Natural killer cell treated with Interleukin-12 subunit alpha and Interleukin-12 subunit beta and Interleukin-15 and Interleukin-18, amount 100 ng/mL, for 72 hours (primary cell): ENCODE results near the gene FLACC1. TPM values are rescaled to one million over a fixed set of nuclear protein-coding genes. Genes with fewer than 3 reads are reported as not detected.

Experiments
- ATAC-seq, 2 donors: fragments of 150-1000 bp; cut with Tn5 transposase in 1 of 2; sonication (Bioruptor Pico), chemical (Tn5 transposase) in 1 of 2; 2 replicates each; pipeline ENCODE4 v1.10.0; 2021
- DNase-seq: peaks from one replicate; pipeline ENCODE4 v3.0.0; 2022; ENCODE audit warnings: low spot score
- H3K27ac Mint-ChIP-seq, 2 donors: 1 replicate in 1 of 2; 2 replicates in 1 of 2; pipeline ENCODE4 v1.8.0; 2022; ENCODE audit warnings: mixed read lengths in 2 of 2, mild to moderate bottlenecking in 1 of 2, moderate library complexity in 1 of 2
- H3K27me3 Mint-ChIP-seq, 2 donors: 1 replicate in 1 of 2; 2 replicates in 1 of 2; pipeline ENCODE4 v1.8.0; 2022; ENCODE audit warnings: mixed read lengths in 2 of 2
- H3K36me3 Mint-ChIP-seq: one replicate; pipeline ENCODE4 v1.8.0; 2022; ENCODE audit warnings: mixed read lengths
- H3K4me1 Mint-ChIP-seq, 2 donors: 1 replicate in 1 of 2; 2 replicates in 1 of 2; pipeline ENCODE4 v1.8.0; 2022; ENCODE audit warnings: low read depth in 2 of 2, mixed read lengths in 2 of 2, mild to moderate bottlenecking in 1 of 2
- H3K4me3 Mint-ChIP-seq: one replicate; pipeline ENCODE4 v1.8.0; 2022; ENCODE audit warnings: mixed read lengths
- H3K9me3 Mint-ChIP-seq: 2 replicates; pipeline ENCODE4 v1.8.0; 2022; ENCODE audit warnings: mixed read lengths
- total RNA-seq, 2 donors: library from RNA; stranded (reverse); gene quantifications; one replicate each; pipeline ENCODE4 v1.2.3, GENCODE V29; 2022

FLACC1 gene
- total RNA-seq, 2 donors from 2014 or later, result 3.4 to 4.0 TPM

DNA sequence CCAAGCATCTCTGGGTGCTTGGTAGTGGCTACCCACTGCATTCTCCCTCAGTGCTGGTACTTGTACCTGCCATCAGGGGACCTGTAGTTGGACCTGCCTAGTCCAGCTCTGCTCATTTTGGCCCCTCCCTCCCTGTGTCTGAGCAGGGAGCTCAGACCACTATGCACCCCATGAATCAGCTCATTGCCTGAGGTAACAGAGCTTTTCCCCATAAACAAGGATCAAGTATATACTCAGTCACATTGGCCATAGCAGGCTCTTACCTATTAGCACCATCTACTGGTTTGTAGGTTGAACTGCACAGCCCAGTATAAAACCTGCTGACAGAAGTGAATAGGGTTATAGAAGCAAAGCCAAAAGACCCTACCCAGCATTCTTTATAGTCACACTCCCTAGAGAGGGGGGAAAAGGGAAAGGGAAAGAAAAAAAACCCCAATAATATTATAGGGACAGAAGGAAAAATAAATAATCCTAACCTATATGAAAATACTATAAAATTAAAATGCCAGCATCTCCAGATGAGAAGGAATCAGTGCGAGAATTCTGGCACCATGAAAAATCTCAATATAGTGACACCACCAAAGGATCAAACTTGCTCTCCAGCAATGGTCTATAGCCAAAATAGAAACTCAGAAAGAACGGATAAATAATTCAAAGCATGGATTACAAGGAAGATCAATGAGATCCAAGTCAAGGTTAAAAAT, 6.9 kb upstream of the FLACC1 start:
- H3K36me3 Mint-ChIP-seq, result peaks cover 23% of the 10 kb centered on the region
- no peak overlapping the region for H3K4me3 Mint-ChIP-seq
- H3K9me3 Mint-ChIP-seq, result peaks cover 4% of the 10 kb centered on the region
- H3K27ac Mint-ChIP-seq, result no peak overlapping the region
- H3K4me1 Mint-ChIP-seq, result peaks cover 0 to 6% of the 10 kb centered on the region in 2 donors
- no peaks in the 10 kb centered on the region for H3K27me3 Mint-ChIP-seq
- DNase-seq (no peak), ATAC-seq (peak; percentile 77 to 81)

DNA sequence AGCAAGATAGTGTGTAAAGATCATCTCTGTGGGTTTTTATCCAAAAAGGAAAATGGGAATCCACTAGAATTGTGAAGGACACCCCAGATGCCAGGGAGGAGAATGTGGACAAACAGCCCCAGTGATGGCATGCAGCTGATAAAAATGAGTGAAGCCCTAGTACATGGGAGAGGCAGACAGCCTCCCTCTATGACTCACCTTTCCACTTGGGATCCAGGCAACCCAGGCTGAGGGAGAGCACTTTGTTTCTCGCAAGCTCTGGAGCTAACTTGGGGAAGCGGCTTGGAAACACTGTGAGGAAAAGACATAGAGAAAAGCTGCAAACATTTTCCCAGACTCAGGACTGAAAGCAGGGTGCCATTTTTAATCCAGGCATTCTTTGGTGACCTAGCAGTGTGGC, 5.3 kb upstream of the FLACC1 start:
- H3K27ac Mint-ChIP-seq, result no peak overlapping the region
- H3K27me3 Mint-ChIP-seq, result no peaks in the 10 kb centered on the region
- H3K4me3 Mint-ChIP-seq, result no peak overlapping the region
- DNase-seq (no peak), ATAC-seq (no peak)
- peaks cover 3 to 11% of the 10 kb centered on the region in 2 donors for H3K4me1 Mint-ChIP-seq
- H3K36me3 Mint-ChIP-seq, result peaks cover 18% of the 10 kb centered on the region
- H3K9me3 Mint-ChIP-seq, result peaks cover 4% of the 10 kb centered on the region

DNA sequence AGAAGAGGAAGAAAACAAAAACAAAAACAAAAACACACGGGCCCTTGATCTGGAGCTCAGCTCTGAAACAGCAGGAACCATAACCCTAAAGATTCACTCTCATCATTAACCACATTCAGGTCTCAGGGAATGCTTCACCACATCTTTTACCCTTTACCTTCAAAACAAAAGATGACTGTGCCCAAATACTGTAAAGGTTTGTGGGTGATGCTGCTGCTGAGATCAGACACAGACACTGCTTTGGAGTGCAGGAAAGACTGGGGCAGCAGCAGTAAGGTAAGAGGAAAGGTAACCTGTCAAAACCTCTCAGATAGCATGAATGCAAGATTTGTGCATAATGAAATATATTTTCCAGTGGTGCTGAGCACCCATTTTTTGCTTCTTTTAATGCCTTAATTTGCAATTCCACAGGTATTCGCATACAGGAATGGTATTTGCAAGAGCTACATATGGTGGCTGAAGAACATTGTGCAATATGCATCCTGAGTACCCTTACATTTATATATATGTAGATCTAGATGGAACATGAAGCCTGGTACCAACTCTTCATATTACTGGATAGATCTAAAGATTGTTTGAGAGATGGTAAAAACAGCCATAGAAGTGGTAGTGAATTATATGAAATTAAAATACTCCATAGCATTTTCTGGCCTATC, 4.1 kb upstream of the FLACC1 start:
- H3K4me3 Mint-ChIP-seq, result no peak overlapping the region
- ATAC-seq (no peak), DNase-seq (no peak)
- H3K27ac Mint-ChIP-seq, result no peak overlapping the region
- H3K27me3 Mint-ChIP-seq, result no peaks in the 10 kb centered on the region
- peaks cover 8% of the 10 kb centered on the region for H3K36me3 Mint-ChIP-seq
- no peaks in the 10 kb centered on the region for H3K9me3 Mint-ChIP-seq
- peaks cover 3 to 11% of the 10 kb centered on the region in 2 donors for H3K4me1 Mint-ChIP-seq

DNA sequence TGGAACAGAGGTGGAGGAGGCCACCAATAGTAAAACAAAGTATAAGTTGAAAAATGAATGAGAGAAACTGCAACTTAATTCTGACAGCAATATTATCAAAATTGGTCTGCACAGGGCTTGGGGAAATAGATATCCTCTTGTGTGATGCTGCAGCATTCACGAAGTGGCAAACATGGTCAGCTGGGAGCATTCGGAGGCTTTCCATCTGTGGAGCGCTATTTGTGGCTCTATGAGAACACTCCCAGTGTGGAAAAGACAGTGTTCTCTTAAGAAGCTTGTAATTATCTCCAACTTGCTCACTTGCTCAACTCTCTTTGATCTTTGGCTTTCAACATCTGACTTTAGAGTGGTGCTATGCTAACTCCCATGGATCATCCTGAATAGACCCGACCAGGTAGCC, 3.1 kb upstream of the FLACC1 start:
- H3K9me3 Mint-ChIP-seq, result no peaks in the 10 kb centered on the region
- no peaks in the 10 kb centered on the region for H3K27me3 Mint-ChIP-seq
- H3K4me3 Mint-ChIP-seq, result no peak overlapping the region
- peaks cover 3 to 11% of the 10 kb centered on the region in 2 donors for H3K4me1 Mint-ChIP-seq
- no peak for ATAC-seq
- H3K27ac Mint-ChIP-seq, result no peak overlapping the region
- DNase-seq, result no peak
- H3K36me3 Mint-ChIP-seq, result peaks cover 8% of the 10 kb centered on the region

DNA sequence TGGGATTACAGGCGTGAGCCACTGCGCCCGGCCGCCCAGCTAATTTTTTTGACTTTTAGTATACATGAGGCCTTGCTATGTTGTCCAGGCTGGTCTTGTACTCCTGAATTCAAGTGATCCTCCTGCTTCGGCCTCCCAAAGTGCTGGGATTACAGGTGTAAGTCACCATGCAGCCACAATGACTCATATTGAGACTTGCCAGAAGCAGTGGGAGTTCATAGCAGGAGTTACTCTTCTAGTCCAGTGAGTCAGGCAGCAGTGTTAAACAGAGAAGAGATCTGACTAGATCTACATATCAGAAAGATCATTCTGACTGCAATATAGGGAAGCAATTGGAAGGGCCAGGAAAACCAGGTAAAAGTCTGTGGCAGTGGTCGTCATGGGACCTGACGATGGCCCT, 1.5 kb upstream of the FLACC1 start:
- H3K36me3 Mint-ChIP-seq, result peaks cover 8% of the 10 kb centered on the region
- DNase-seq, result no peak
- H3K4me1 Mint-ChIP-seq, result peaks cover 3 to 7% of the 10 kb centered on the region in 2 donors
- H3K4me3 Mint-ChIP-seq, result no peak overlapping the region
- H3K27ac Mint-ChIP-seq, result no peak overlapping the region
- no peaks in the 10 kb centered on the region for H3K27me3 Mint-ChIP-seq
- H3K9me3 Mint-ChIP-seq, result peaks cover 3% of the 10 kb centered on the region
- ATAC-seq, result peak; percentile 45 to 80

DNA sequence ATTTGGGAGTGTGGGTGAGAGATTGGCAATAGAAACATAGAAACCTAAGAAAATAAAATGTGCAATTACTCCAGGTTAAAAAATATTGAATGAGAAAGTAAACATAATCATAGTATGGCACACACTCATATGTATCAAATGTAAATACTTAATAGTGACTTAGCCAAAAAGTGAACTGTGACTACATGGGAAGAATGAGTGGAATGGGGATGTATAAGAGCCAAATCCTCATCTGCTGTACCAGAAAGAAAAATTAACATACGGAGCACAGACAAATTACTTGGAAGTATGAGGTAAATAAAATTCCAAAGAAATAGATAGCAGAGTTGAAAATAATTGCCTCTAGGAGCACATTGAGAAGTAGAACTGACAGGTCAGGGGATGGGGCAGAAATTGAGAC, 4.0 kb downstream of the FLACC1 start:
- Mint-ChIP-seq H3K36me3 (no peaks in the 10 kb centered on the region), H3K27ac (no peak overlapping the region), H3K4me1 (no peaks in the 10 kb centered on the region), H3K27me3 (no peaks in the 10 kb centered on the region), H3K4me3 (no peak overlapping the region), H3K9me3 (peaks cover 3% of the 10 kb centered on the region)
- DNase-seq (no peak), ATAC-seq (no peak)

DNA sequence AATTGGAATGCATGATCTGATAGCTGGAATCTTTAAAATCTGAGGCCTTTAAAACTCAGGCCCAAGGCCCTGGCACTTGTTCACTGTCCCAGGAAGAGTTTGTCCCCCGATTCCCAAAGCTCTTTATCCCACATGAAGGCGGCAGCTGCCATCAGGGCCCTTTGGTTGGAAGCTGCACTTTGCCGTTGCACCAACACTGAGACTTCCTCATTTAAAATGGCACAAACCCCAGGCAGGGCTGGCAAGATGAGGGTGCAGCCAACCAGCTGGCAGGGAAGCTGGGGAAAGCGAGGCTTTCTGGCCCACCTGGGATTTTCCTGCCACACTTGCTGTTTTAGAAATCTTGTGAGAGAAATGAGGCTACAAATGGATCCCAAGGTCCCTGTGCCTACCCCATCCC, 6.3 kb downstream of the FLACC1 start:
- Mint-ChIP-seq H3K9me3 (peaks cover 3% of the 10 kb centered on the region), H3K27ac (no peak overlapping the region), H3K27me3 (no peaks in the 10 kb centered on the region), H3K4me1 (no peaks in the 10 kb centered on the region), H3K4me3 (no peak overlapping the region), H3K36me3 (no peaks in the 10 kb centered on the region)
- DNase-seq (no peak), ATAC-seq (no peak)

DNA sequence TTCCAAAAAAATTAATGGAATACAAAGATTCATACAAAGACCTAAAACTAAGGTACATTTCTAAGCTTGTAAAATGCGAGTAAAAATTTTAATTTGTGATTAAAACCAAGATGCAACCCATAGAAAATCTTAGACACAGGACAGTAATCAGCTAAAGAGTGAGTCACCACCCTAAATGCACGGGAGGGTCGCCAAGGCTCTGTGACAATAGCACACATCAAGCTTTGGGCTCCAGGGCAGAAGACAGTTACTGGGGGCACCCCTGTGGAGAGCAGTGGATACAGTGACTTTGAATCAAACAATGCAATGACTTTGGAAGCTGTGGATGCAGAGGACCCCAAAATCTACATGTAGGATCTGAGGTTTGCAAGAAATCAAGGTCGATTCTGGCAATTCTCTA, 7.5 kb downstream of the FLACC1 start:
- DNase-seq (no peak), ATAC-seq (no peak)
- Mint-ChIP-seq H3K27me3 (no peaks in the 10 kb centered on the region), H3K9me3 (peaks cover 3% of the 10 kb centered on the region), H3K36me3 (peaks cover 2% of the 10 kb centered on the region), H3K4me1 (no peaks in the 10 kb centered on the region), H3K27ac (no peak overlapping the region), H3K4me3 (no peak overlapping the region)

DNA sequence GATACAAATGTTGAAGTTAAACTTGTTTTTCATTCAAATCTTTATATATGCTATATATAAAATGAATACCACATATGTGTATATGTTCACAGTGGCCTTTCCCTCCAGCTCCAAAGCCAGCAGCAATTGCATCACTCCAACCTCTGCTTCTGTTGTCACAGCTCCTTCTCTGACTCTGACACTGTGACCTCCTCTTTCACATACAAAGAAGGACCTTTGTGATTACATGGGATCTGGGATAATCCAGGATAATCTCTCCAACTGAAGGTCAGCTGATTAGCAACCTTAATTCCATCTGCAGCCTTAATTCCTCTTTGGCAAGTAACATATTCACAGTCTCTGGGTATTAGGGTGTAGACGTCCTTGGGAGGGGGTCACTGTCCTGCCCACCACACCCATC, 8.4 kb downstream of the FLACC1 start:
- Mint-ChIP-seq H3K27me3 (no peaks in the 10 kb centered on the region), H3K27ac (no peak overlapping the region), H3K4me3 (no peak overlapping the region), H3K4me1 (no peaks in the 10 kb centered on the region), H3K36me3 (peaks cover 4% of the 10 kb centered on the region), H3K9me3 (no peaks in the 10 kb centered on the region)
- no peak for ATAC-seq
- DNase-seq, result no peak

DNA sequence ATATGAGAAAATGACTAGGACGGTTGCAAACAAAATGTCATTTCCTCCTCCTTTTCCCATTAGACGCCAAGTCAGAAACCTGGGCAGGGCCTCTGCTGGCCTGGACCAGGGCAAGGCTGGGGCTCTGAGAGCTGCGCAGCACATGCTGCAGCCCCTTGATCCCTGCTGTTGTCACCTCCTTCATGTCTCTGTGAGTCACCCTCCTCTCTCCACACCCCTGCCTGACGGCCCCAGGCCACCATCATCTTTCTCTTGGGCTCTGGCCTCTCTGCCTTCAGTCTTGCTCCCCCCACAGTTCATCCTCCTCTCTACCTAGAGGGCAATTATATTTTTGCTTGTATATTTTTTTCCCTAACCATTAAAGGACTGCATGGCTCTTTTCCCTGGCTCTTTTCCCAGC, 10.0 kb downstream of the FLACC1 start:
- H3K27me3 Mint-ChIP-seq, result no peaks in the 10 kb centered on the region
- ATAC-seq (no peak), DNase-seq (no peak)
- H3K36me3 Mint-ChIP-seq, result peaks cover 13% of the 10 kb centered on the region
- H3K4me3 Mint-ChIP-seq, result no peak overlapping the region
- peaks cover 0 to 3% of the 10 kb centered on the region in 2 donors for H3K4me1 Mint-ChIP-seq
- no peak overlapping the region for H3K27ac Mint-ChIP-seq
- H3K9me3 Mint-ChIP-seq, result no peaks in the 10 kb centered on the region

DNA sequence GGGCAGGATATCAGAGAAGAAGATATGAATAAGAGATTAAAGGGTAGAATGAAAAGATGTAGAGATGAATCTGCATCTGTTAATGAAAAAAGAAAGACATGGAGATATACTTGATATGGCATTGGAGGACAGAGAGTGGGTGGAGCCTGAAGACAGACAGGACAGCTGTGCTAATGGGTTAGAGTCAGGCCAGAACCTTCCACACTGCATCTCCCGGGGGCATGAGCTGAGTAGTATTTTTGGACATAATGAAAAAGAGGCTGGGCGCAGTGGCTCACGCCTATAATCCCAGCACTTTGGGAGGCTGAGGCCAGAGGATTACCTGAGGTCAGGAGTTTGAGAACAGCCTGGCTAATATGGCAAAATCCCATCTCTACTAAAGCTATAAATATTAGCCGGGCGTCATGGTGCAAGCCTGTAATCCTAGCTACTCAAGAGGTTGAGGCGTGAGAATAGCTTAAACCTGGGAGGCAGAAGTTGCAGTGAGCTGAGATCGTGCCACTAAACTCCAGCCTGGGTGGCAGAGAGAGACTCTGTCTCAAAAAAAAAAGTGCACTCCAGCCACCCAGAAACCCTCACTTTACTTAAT, 11.4 kb downstream of the FLACC1 start:
- Mint-ChIP-seq H3K27me3 (no peaks in the 10 kb centered on the region), H3K4me3 (no peak overlapping the region), H3K9me3 (no peaks in the 10 kb centered on the region), H3K36me3 (peaks cover 13% of the 10 kb centered on the region), H3K27ac (no peak overlapping the region), H3K4me1 (peaks cover 4 to 8% of the 10 kb centered on the region in 2 donors)
- no peak for DNase-seq
- ATAC-seq, result no peak

DNA sequence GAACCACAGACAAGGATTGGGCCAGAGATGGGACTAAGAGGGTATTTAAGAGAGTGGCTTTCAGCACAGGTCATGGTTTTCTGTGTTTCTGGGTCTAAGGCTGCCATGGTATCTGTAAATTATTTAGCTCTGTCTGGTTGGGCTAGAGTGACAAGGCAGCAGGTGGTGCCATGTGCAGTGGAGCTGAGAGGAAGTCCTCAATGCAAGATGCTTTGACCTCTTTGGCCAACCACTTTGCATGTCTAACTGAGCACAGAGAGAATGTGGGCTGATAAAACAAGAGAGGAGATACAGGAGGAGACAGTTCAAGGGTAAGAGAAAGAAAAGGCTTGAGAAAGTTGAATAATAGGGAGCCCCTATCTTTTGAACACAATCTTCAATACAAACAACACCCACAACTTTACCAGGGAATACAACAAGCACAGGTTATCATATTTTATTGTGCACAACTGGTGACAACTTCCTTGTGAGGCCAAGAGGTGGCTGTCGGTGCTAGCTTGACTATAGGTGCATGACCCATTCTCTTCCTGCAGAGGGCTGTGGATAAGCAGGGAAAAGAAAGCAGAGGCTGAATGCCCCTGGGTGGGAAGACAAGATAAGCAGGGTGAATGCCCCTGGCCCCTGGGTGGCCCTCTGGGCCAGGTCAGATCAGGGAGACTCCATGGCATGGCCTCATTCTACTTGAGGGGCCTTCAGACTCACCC, 12.3 kb downstream of the FLACC1 start:
- Mint-ChIP-seq H3K27ac (no peak overlapping the region), H3K4me1 (peaks cover 11% of the 10 kb centered on the region in 2 donors), H3K27me3 (no peaks in the 10 kb centered on the region), H3K9me3 (no peaks in the 10 kb centered on the region), H3K36me3 (peaks cover 19% of the 10 kb centered on the region), H3K4me3 (no peak overlapping the region)
- no peak for ATAC-seq
- DNase-seq, result no peak

DNA sequence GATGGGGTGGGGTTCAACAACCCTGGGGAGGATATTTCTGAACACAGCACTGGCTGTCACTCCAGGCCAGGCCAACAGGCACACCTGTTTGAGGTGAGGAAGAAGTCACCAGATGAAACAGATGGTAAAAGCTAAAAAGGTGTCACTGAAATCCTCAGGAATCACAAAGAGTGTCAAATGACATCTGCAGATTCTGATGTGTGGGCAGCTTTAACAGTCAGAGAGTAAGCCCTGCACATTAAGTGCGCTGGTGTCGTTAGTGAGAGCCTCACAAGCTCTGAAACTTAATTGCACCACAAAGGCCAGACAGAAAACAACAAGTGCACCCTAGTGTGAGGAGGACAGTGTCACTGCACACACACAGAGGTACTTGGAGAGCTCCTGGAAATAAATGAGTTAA, 13.6 kb downstream of the FLACC1 start:
- Mint-ChIP-seq H3K4me1 (peaks cover 11% of the 10 kb centered on the region in 2 donors), H3K9me3 (no peaks in the 10 kb centered on the region), H3K27me3 (no peaks in the 10 kb centered on the region), H3K27ac (no peak overlapping the region), H3K36me3 (peaks cover 25% of the 10 kb centered on the region), H3K4me3 (no peak overlapping the region)
- DNase-seq (no peak), ATAC-seq (no peak)

DNA sequence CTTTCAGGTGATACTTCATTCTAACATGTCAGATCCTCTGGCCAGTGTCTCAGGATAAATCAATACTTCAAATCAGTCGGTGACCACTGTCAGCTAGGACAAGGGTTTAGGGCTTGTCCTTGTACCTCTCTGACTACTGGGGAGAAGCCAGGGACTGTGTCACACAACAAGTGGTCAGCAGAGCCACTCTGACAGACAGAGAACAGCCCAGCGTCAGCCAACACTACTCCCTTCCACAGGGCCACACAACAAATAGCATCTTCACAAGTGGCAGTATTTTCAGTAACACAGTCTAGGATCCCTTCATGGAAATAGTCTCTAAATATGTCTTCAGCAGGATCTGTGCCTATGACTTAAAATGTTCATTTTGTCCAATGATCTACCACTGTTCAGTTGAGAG, 14.2 kb downstream of the FLACC1 start:
- Mint-ChIP-seq H3K36me3 (peaks cover 25% of the 10 kb centered on the region), H3K27me3 (no peaks in the 10 kb centered on the region), H3K27ac (no peak overlapping the region), H3K4me3 (no peak overlapping the region), H3K9me3 (no peaks in the 10 kb centered on the region), H3K4me1 (peaks cover 11% of the 10 kb centered on the region in 2 donors)
- DNase-seq (no peak), ATAC-seq (no peak)
